ENCODE measurements around the gene GPR107. TPM values are rescaled to one million over a fixed set of nuclear protein-coding genes. Genes with fewer than 3 reads are reported as not detected.
A peak's percentile ranks its signal among the peaks of the same experiment; 100 is the strongest.
"Not testable (repeated sequence)": the region's sequence is repeated elsewhere in the genome, so short reads cannot be mapped to it uniquely, and the experiment has no call there.

Gene GPR107
- total RNA-seq, 1 donor from 2014 or later = 58.7 TPM

DNA sequence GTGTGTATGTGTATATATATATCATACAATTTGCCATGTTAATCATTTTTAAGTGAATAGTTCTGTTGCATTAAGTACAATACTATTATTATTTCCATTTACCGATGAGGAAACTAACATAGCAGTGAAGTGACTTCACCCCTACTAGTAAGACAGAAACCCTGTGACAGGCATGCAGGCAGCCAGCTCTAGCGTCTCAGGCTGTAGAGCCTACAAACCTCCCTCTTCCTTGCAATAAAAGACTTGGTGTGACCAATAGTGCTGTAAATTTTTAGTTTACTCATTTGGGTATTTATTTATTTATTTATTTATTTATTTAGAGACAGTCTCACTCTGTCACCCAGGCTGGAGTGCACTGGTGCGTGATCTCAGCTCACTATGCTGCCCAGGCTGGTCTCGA, 35.4 kb upstream of the GPR107 start:
- no peak overlapping the region for H3K4me3 Mint-ChIP-seq (ENCODE audit: unreplicated experiment)
- peaks cover 17% of the 10 kb centered on the region for H3K4me1 Mint-ChIP-seq (ENCODE audit: low read depth, unreplicated experiment)
- no peak overlapping the region for H3K27ac ChIP-seq (ENCODE audit: low read depth, low read length)
- H3K36me3 ChIP-seq (ENCODE audit: insufficient read depth, low read length) = no peaks in the 10 kb centered on the region
- TF ChIP-seq EZH2 (IDR thresholded peaks at IDR 0.05; ENCODE audit: insufficient read depth, low read length) = no peak
- TF ChIP-seq, protein P1, sequence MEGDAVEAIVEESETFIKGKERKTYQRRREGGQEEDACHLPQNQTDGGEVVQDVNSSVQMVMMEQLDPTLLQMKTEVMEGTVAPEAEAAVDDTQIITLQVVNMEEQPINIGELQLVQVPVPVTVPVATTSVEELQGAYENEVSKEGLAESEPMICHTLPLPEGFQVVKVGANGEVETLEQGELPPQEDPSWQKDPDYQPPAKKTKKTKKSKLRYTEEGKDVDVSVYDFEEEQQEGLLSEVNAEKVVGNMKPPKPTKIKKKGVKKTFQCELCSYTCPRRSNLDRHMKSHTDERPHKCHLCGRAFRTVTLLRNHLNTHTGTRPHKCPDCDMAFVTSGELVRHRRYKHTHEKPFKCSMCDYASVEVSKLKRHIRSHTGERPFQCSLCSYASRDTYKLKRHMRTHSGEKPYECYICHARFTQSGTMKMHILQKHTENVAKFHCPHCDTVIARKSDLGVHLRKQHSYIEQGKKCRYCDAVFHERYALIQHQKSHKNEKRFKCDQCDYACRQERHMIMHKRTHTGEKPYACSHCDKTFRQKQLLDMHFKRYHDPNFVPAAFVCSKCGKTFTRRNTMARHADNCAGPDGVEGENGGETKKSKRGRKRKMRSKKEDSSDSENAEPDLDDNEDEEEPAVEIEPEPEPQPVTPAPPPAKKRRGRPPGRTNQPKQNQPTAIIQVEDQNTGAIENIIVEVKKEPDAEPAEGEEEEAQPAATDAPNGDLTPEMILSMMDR (IDR thresholded peaks at IDR 0.05; ENCODE audit: insufficient read depth, low read depth, low read length) = no peak
- no peaks in the 10 kb centered on the region for H3K9me3 ChIP-seq (ENCODE audit: insufficient read depth, low read depth, low read length)
- H3K36me3 Mint-ChIP-seq (ENCODE audit: low read depth, unreplicated experiment) = peaks cover 7% of the 10 kb centered on the region
- no peak for FAIRE-seq
- H3K27me3 ChIP-seq (ENCODE audit: insufficient read depth, low read length) = no peaks in the 10 kb centered on the region
- no peaks in the 10 kb centered on the region for H3K79me2 ChIP-seq (ENCODE audit: insufficient read depth, low read length)
- no peak overlapping the region for H3K4me2 ChIP-seq (ENCODE audit: low read length)
- H3K4me1 ChIP-seq (ENCODE audit: insufficient read depth, low read length) = peaks cover 8% of the 10 kb centered on the region
- H3K4me3 ChIP-seq (ENCODE audit: insufficient read depth, low read depth, low read length) = no peak overlapping the region
- H3K27ac Mint-ChIP-seq (ENCODE audit: unreplicated experiment) = peak overlapping the region; percentile 99
- peaks cover 17% of the 10 kb centered on the region for H4K20me1 ChIP-seq (ENCODE audit: insufficient read depth, low read length)
- peaks cover 4% of the 10 kb centered on the region for H3K9me3 Mint-ChIP-seq (ENCODE audit: unreplicated experiment)
- H2AFZ ChIP-seq (ENCODE audit: low read depth, low read length) = no peak overlapping the region
- H3K27me3 Mint-ChIP-seq (ENCODE audit: low read depth, unreplicated experiment) = no peaks in the 10 kb centered on the region
- no peak overlapping the region for H3K9ac ChIP-seq (ENCODE audit: low read length)
- no peak for DNase-seq (ENCODE audit: low read depth)

DNA sequence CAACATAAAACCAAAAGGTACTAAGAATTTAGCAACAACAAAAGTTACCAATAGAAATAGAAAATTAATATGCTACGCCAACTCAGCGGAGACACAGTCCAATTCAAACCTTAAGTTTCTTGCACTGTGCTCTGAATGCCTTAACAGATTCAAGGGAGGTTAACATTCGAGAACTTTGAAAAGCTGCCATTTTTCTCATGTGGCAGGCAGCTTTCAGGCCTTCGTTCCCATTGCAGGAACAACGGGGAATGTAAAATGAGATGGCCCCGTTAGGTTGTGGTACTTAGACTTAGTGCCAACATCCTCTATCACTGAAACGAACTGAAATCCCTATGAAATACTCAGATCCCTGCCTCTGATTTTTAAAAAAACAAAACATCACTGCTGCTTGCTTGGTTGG, 33.1 kb upstream of the GPR107 start:
- Mint-ChIP-seq H3K4me1 (ENCODE audit: low read depth, unreplicated experiment) (peaks cover 27% of the 10 kb centered on the region), H3K36me3 (ENCODE audit: low read depth, unreplicated experiment) (peaks cover 7% of the 10 kb centered on the region), H3K27me3 (ENCODE audit: low read depth, unreplicated experiment) (no peaks in the 10 kb centered on the region), H3K27ac (ENCODE audit: unreplicated experiment) (peak overlapping the region; percentile 58), H3K9me3 (ENCODE audit: unreplicated experiment) (peaks cover 4% of the 10 kb centered on the region), H3K4me3 (ENCODE audit: unreplicated experiment) (no peak overlapping the region)
- DNase-seq (ENCODE audit: low read depth) = no peak
- no peaks in the 10 kb centered on the region for H3K27me3 ChIP-seq (ENCODE audit: insufficient read depth, low read length)
- no peak overlapping the region for H3K27ac ChIP-seq (ENCODE audit: low read depth, low read length)
- no peak overlapping the region for H2AFZ ChIP-seq (ENCODE audit: low read depth, low read length)
- H3K79me2 ChIP-seq (ENCODE audit: insufficient read depth, low read length) = no peaks in the 10 kb centered on the region
- no peak overlapping the region for H3K9ac ChIP-seq (ENCODE audit: low read length)
- no peak for FAIRE-seq
- H3K9me3 ChIP-seq (ENCODE audit: insufficient read depth, low read depth, low read length) = no peaks in the 10 kb centered on the region
- H3K36me3 ChIP-seq (ENCODE audit: insufficient read depth, low read length) = no peaks in the 10 kb centered on the region
- no peak overlapping the region for H3K4me2 ChIP-seq (ENCODE audit: low read length)
- peaks cover 33% of the 10 kb centered on the region for H4K20me1 ChIP-seq (ENCODE audit: insufficient read depth, low read length)
- no peak overlapping the region for H3K4me3 ChIP-seq (ENCODE audit: insufficient read depth, low read depth, low read length)
- TF ChIP-seq, protein P1 (IDR thresholded peaks at IDR 0.05; ENCODE audit: insufficient read depth, low read depth, low read length) = no peak
- no peak for TF ChIP-seq EZH2 (IDR thresholded peaks at IDR 0.05; ENCODE audit: insufficient read depth, low read length)
- peaks cover 12% of the 10 kb centered on the region for H3K4me1 ChIP-seq (ENCODE audit: insufficient read depth, low read length)

DNA sequence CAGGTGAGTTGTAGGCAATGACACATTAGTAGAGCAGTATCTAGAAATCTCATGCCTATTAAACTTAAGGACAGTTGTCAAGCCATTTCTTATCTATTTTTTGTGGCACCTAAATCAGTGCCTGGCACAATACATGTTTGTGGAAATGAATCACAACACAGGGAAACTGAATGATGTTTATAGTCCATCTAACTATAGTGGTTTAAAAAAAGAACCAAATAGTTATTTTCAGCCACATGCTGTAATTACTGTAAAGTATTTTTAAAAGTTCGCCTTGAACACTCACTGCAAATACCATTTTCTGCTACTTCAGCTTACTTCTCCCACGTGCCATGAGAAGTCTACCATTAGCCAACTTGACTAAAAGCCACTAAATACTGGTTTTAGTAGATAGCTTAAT, 32.6 kb upstream of the GPR107 start:
- Histone ChIP-seq H3K27ac (ENCODE audit: low read depth, low read length) (no peak overlapping the region), H3K36me3 (ENCODE audit: insufficient read depth, low read length) (no peaks in the 10 kb centered on the region), H3K9me3 (ENCODE audit: insufficient read depth, low read depth, low read length) (no peaks in the 10 kb centered on the region), H3K4me3 (ENCODE audit: insufficient read depth, low read depth, low read length) (no peak overlapping the region), H3K4me2 (ENCODE audit: low read length) (no peak overlapping the region), H2AFZ (ENCODE audit: low read depth, low read length) (no peak overlapping the region), H4K20me1 (ENCODE audit: insufficient read depth, low read length) (peaks cover 35% of the 10 kb centered on the region), H3K4me1 (ENCODE audit: insufficient read depth, low read length) (peaks cover 12% of the 10 kb centered on the region), H3K79me2 (ENCODE audit: insufficient read depth, low read length) (peaks cover 4% of the 10 kb centered on the region), H3K9ac (ENCODE audit: low read length) (no peak overlapping the region), H3K27me3 (ENCODE audit: insufficient read depth, low read length) (no peaks in the 10 kb centered on the region)
- TF ChIP-seq EZH2 (IDR thresholded peaks at IDR 0.05; ENCODE audit: insufficient read depth, low read length) = no peak
- TF ChIP-seq, protein P1 (IDR thresholded peaks at IDR 0.05; ENCODE audit: insufficient read depth, low read depth, low read length) = no peak
- Mint-ChIP-seq H3K27me3 (ENCODE audit: low read depth, unreplicated experiment) (no peaks in the 10 kb centered on the region), H3K36me3 (ENCODE audit: low read depth, unreplicated experiment) (peaks cover 7% of the 10 kb centered on the region), H3K4me1 (ENCODE audit: low read depth, unreplicated experiment) (peaks cover 27% of the 10 kb centered on the region), H3K4me3 (ENCODE audit: unreplicated experiment) (no peak overlapping the region), H3K9me3 (ENCODE audit: unreplicated experiment) (peaks cover 4% of the 10 kb centered on the region), H3K27ac (ENCODE audit: unreplicated experiment) (no peak overlapping the region)
- no peak for FAIRE-seq
- DNase-seq (ENCODE audit: low read depth) = no peak

DNA sequence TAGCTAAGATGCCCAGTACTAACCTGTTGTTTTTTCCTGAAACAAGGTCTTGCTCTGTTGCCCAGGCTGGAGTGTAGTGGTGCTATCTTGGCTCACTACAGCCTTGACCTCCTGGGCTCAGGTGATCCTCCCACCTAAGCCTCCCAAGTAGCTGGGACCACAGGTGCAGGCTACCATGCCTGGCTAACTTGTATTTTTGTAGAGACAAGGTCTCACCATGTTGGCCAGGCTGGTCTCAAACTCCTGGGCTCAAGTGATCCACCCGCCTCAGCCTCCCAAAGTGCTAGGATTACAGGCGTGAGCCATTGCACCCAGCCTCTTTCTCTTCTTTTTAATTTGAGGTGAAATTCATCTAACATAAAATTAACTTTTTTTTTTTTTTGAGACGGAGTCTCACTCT, 31.9 kb upstream of the GPR107 start:
- FAIRE-seq; H3K4me2 ChIP-seq (ENCODE audit: low read length); DNase-seq (ENCODE audit: low read depth); H3K36me3 Mint-ChIP-seq (ENCODE audit: low read depth, unreplicated experiment); H3K9ac ChIP-seq (ENCODE audit: low read length); H3K27ac Mint-ChIP-seq (ENCODE audit: unreplicated experiment); H3K4me3 ChIP-seq (ENCODE audit: insufficient read depth, low read depth, low read length); H2AFZ ChIP-seq (ENCODE audit: low read depth, low read length); H3K27ac ChIP-seq (ENCODE audit: low read depth, low read length); H3K9me3 ChIP-seq (ENCODE audit: insufficient read depth, low read depth, low read length); H3K9me3 Mint-ChIP-seq (ENCODE audit: unreplicated experiment); H3K4me3 Mint-ChIP-seq (ENCODE audit: unreplicated experiment); H3K27me3 Mint-ChIP-seq (ENCODE audit: low read depth, unreplicated experiment); H3K79me2 ChIP-seq (ENCODE audit: insufficient read depth, low read length); H3K36me3 ChIP-seq (ENCODE audit: insufficient read depth, low read length); H3K27me3 ChIP-seq (ENCODE audit: insufficient read depth, low read length); H3K4me1 ChIP-seq (ENCODE audit: insufficient read depth, low read length): not testable (repeated sequence)
- peaks cover 21% of the 10 kb centered on the region for H3K4me1 Mint-ChIP-seq (ENCODE audit: low read depth, unreplicated experiment)
- H4K20me1 ChIP-seq (ENCODE audit: insufficient read depth, low read length) = peaks cover 37% of the 10 kb centered on the region

All from astrocyte (in vitro differentiated cells and primary cell).